Suprapubic skin (tissue), 4 donors: ENCODE measurements around the gene UBC. TPM values are rescaled to one million over a fixed set of nuclear protein-coding genes. Genes with fewer than 3 reads are reported as not detected.
"Not testable (repeated sequence)": the region's sequence is repeated elsewhere in the genome, so short reads cannot be mapped to it uniquely, and the experiment has no call there.

Source experiments
- DNase-seq, 2 donors: peaks; one replicate each; pipeline ENCODE4 v3.0.0-alpha.2; 2019; ENCODE audit warnings: low spot score in 2 of 2
- H3K27ac ChIP-seq: fragments of 200-600 bp; sonication (generic); one replicate; pipeline ENCODE4 v1.5.1; 2019
- H3K27me3 ChIP-seq: fragments of 200-600 bp; sonication (generic); one replicate; pipeline ENCODE4 v1.5.1; 2019
- H3K36me3 ChIP-seq: fragments of 200-600 bp; sonication (generic); one replicate; pipeline ENCODE4 v1.5.1; 2019
- H3K4me1 ChIP-seq: fragments of 200-600 bp; sonication (generic); one replicate; pipeline ENCODE4 v1.5.1; 2019
- H3K4me3 ChIP-seq: fragments of 200-600 bp; sonication (generic); one replicate; pipeline ENCODE4 v1.5.1; 2019; ENCODE audit warnings: mild to moderate bottlenecking
- H3K9me3 ChIP-seq: fragments of 200-600 bp; sonication (generic); one replicate; pipeline ENCODE4 v1.5.1; 2019
- CTCF ChIP-seq, 2 donors: fragments of 200-600 bp in 1 of 2; fragments of 450-650 bp in 1 of 2; sonication (generic) in 1 of 2; IDR thresholded peaks; one replicate each; pipeline ENCODE4 v1.5.1; 2016 to 2019; ENCODE audit warnings: antibody characterized with exemption in 2 of 2, mild to moderate bottlenecking in 1 of 2, moderate library complexity in 1 of 2
- EP300 ChIP-seq: sonication (generic); formaldehyde crosslinking; IDR thresholded peaks from one replicate; pipeline ENCODE4 v1.6.1; 2017; ENCODE audit warnings: antibody characterized with exemption
- POLR2A ChIP-seq, 2 donors: fragments of 450-650 bp; IDR thresholded peaks; one replicate each; pipeline ENCODE4 v1.6.1; 2017; ENCODE audit warnings: antibody characterized with exemption in 2 of 2, mild to moderate bottlenecking in 2 of 2, moderate library complexity in 2 of 2
- POLR2AphosphoS5 ChIP-seq, 3 donors: sonication (generic); formaldehyde crosslinking; IDR thresholded peaks; one replicate each; pipeline ENCODE4 v1.6.1; 2017; ENCODE audit warnings: antibody characterized with exemption in 3 of 3
- WGBS: methylation state at CpG from one replicate; pipeline ENCODE4 v1.1.5; 2018; 5-methylcytosine and 5-hydroxymethylcytosine counted together
- total RNA-seq, 4 donors: library from RNA; depleted of rRNA; stranded (reverse); fragments of >200 nt; gene quantifications; one replicate each; pipeline ENCODE4 v1.1.0, GENCODE V29; 2016

UBC gene
- total RNA-seq, 4 donors from 2014 or later = 1,287 to 1,717 (median 1,373) TPM

- Histone ChIP-seq H3K27ac (no peak overlapping the region), H3K27me3 (no peaks in the 10 kb centered on the region), H3K9me3 (no peaks in the 10 kb centered on the region), H3K4me3 (no peak overlapping the region), H3K36me3 (no peaks in the 10 kb centered on the region), H3K4me1 (peaks cover 6% of the 10 kb centered on the region)
- no peak for TF ChIP-seq CTCF (IDR thresholded peaks at IDR 0.05)
- no peak for TF ChIP-seq POLR2AphosphoS5 (IDR thresholded peaks at IDR 0.05)
- 60% methylated on average over 13 of the region's 15 CpGs for WGBS
- no peak for DNase-seq
Observed at GRCh38 chr12:124884587-124885438, 29.6 kb downstream of the UBC start.

GRCh38 chr12:124883263-124884130, 31.0 kb downstream of the UBC start:
- no peak overlapping the region for H3K4me3 ChIP-seq
- WGBS = 71% methylated on average over 10 of the region's 10 CpGs
- H3K9me3 ChIP-seq = no peaks in the 10 kb centered on the region
- TF ChIP-seq CTCF (IDR thresholded peaks at IDR 0.05) (no peak), POLR2AphosphoS5 (IDR thresholded peaks at IDR 0.05) (no peak), POLR2A (IDR thresholded peaks at IDR 0.05) (no peak), EP300 (no peak)
- H3K27me3 ChIP-seq = no peaks in the 10 kb centered on the region
- DNase-seq = no peak
- no peak overlapping the region for H3K27ac ChIP-seq
- no peaks in the 10 kb centered on the region for H3K36me3 ChIP-seq
- peaks cover 5% of the 10 kb centered on the region for H3K4me1 ChIP-seq

- H3K27ac ChIP-seq = no peak overlapping the region
- 79% methylated on average over 10 of the region's 10 CpGs for WGBS
Observed at GRCh38 chr12:124881123-124881522, 33.3 kb downstream of the UBC start.

GRCh38 chr12:124880335-124880734, 34.1 kb downstream of the UBC start:
- H3K4me3 ChIP-seq, H3K4me1 ChIP-seq, H3K36me3 ChIP-seq, H3K27me3 ChIP-seq, DNase-seq, H3K27ac ChIP-seq, H3K9me3 ChIP-seq: not testable (repeated sequence)
- WGBS = 81% methylated on average over 9 of the region's 11 CpGs

More at GRCh38 chr12:124881123-124881522, 33.3 kb downstream of the UBC start:
- no peaks in the 10 kb centered on the region for H3K27me3 ChIP-seq
- H3K36me3 ChIP-seq = no peaks in the 10 kb centered on the region
- TF ChIP-seq EP300 (no peak), CTCF (IDR thresholded peaks at IDR 0.05) (no peak), POLR2A (IDR thresholded peaks at IDR 0.05) (no peak), POLR2AphosphoS5 (IDR thresholded peaks at IDR 0.05) (no peak)
- H3K4me1 ChIP-seq = no peaks in the 10 kb centered on the region
- no peak for DNase-seq
- H3K4me3 ChIP-seq = no peak overlapping the region
- no peaks in the 10 kb centered on the region for H3K9me3 ChIP-seq

GRCh38 chr12:124878795-124879516, 35.5 kb downstream of the UBC start:
- H3K27me3 ChIP-seq = no peaks in the 10 kb centered on the region
- no peak overlapping the region for H3K4me3 ChIP-seq
- no peak for TF ChIP-seq POLR2A (IDR thresholded peaks at IDR 0.05)
- TF ChIP-seq POLR2AphosphoS5 (IDR thresholded peaks at IDR 0.05) = no peak
- TF ChIP-seq EP300 = no peak
- TF ChIP-seq CTCF (IDR thresholded peaks at IDR 0.05) = no peak
- 90% methylated on average over 18 of the region's 18 CpGs for WGBS
- H3K9me3 ChIP-seq = no peaks in the 10 kb centered on the region
- DNase-seq = no peak
- no peaks in the 10 kb centered on the region for H3K36me3 ChIP-seq
- no peak overlapping the region for H3K27ac ChIP-seq
- no peaks in the 10 kb centered on the region for H3K4me1 ChIP-seq
